ENCODE results near the gene CPSF7. TPM values are rescaled to one million over a fixed set of nuclear protein-coding genes. Genes with fewer than 3 reads are reported as not detected.
"Not testable (repeated sequence)": the region's sequence is repeated elsewhere in the genome, so short reads cannot be mapped to it uniquely, and the experiment has no call there.

Gene CPSF7
- total RNA-seq, 1 experiment from 2014 or later = 123 TPM

GRCh38 chr11:61439615-61440014 is 9.8 kb upstream of the CPSF7 start:
- no peak for TF ChIP-seq CTCF (IDR thresholded peaks at IDR 0.05; ENCODE audit: insufficient read depth in 1 of 2, low read depth in 1 of 2, low read length in 1 of 2, severe bottlenecking in 1 of 2, unreplicated experiment in 1 of 2)
- H3K9me3 ChIP-seq = no peaks in the 10 kb centered on the region
- intact Hi-C loops (cut with micrococcal nuclease; ENCODE audit: unreplicated experiment) = no loop called here
- H3K4me3 Mint-ChIP-seq (ENCODE audit: unreplicated experiment) = no peak overlapping the region
- peaks cover 7% of the 10 kb centered on the region; the same call in 1 of the 2 replicates for H3K36me3 ChIP-seq (ENCODE audit: control insufficient read depth, insufficient read depth, low read length)
- H3K4me1 ChIP-seq = peaks cover 12% of the 10 kb centered on the region
- no peaks in the 10 kb centered on the region for H3K27me3 ChIP-seq (replicated peaks; ENCODE audit: control insufficient read depth, insufficient read depth, low read length)
- DNase-seq = peak in 1 of 2 experiments; percentile 20
- H3K4me1 Mint-ChIP-seq (ENCODE audit: low read depth, unreplicated experiment) = peaks cover 14% of the 10 kb centered on the region
- H3K9me3 Mint-ChIP-seq (ENCODE audit: unreplicated experiment) = no peaks in the 10 kb centered on the region
- ChIA-PET POLR2A (interaction anchor here (1.1 kb wide), 1 partner anchor 10 kb away, joined by 4 read pairs; the partner anchor contains the start of genes CPSF7 and SDHAF2), CTCF (interaction anchor here (0.6 to 0.8 kb wide), 2 partner anchors 47 to 103 kb away, joined by 3 to 9 read pairs; partner anchors contain the start of gene TMEM216)
- peaks cover 93% of the 10 kb centered on the region for H3K36me3 Mint-ChIP-seq (ENCODE audit: insufficient read depth, unreplicated experiment)
- H3K27me3 Mint-ChIP-seq (ENCODE audit: insufficient read depth, unreplicated experiment) = no peaks in the 10 kb centered on the region
- no TSS peak for BruUV-seq (replicated peaks)
- no peak overlapping the region for H3K4me3 ChIP-seq (ENCODE audit: low read depth, low read length)
- peak overlapping the region; percentile 13 for H3K27ac Mint-ChIP-seq (ENCODE audit: unreplicated experiment)

- Mint-ChIP-seq H3K9me3 (ENCODE audit: unreplicated experiment) (no peaks in the 10 kb centered on the region), H3K27me3 (ENCODE audit: insufficient read depth, unreplicated experiment) (no peaks in the 10 kb centered on the region), H3K4me3 (ENCODE audit: unreplicated experiment) (no peak overlapping the region), H3K27ac (ENCODE audit: unreplicated experiment) (no peak overlapping the region), H3K36me3 (ENCODE audit: insufficient read depth, unreplicated experiment) (peaks cover 92% of the 10 kb centered on the region), H3K4me1 (ENCODE audit: low read depth, unreplicated experiment) (peaks cover 14% of the 10 kb centered on the region)
- H3K27me3 ChIP-seq (replicated peaks; ENCODE audit: control insufficient read depth, insufficient read depth, low read length) = no peaks in the 10 kb centered on the region
- H3K9me3 ChIP-seq = no peaks in the 10 kb centered on the region
- H3K4me1 ChIP-seq = peaks cover 12% of the 10 kb centered on the region
- ChIA-PET POLR2A (no interaction called here), CTCF (no interaction called here)
- DNase-seq = no peak
- H3K36me3 ChIP-seq (ENCODE audit: control insufficient read depth, insufficient read depth, low read length) = peaks cover 6% of the 10 kb centered on the region; the same call in 1 of the 2 replicates
- intact Hi-C loops (cut with micrococcal nuclease; ENCODE audit: unreplicated experiment) = no loop called here
- BruUV-seq (replicated peaks) = no TSS peak
- H3K4me3 ChIP-seq (ENCODE audit: low read depth, low read length) = no peak overlapping the region
- no peak for TF ChIP-seq CTCF (IDR thresholded peaks at IDR 0.05; ENCODE audit: insufficient read depth in 1 of 2, low read depth in 1 of 2, low read length in 1 of 2, severe bottlenecking in 1 of 2, unreplicated experiment in 1 of 2)
Observed at GRCh38 chr11:61437496-61437895, 7.7 kb upstream of the CPSF7 start.

GRCh38 chr11:61430839-61431238 is 1.1 kb upstream of the CPSF7 start:
- intact Hi-C loops (cut with micrococcal nuclease; ENCODE audit: unreplicated experiment); BruUV-seq (replicated peaks); H3K9me3 ChIP-seq; H3K9me3 Mint-ChIP-seq (ENCODE audit: unreplicated experiment); H3K36me3 ChIP-seq (ENCODE audit: control insufficient read depth, insufficient read depth, low read length); H3K27me3 Mint-ChIP-seq (ENCODE audit: insufficient read depth, unreplicated experiment); H3K4me1 ChIP-seq; CTCF ChIA-PET; POLR2A ChIA-PET; DNase-seq; H3K27me3 ChIP-seq (replicated peaks; ENCODE audit: control insufficient read depth, insufficient read depth, low read length): not testable (repeated sequence)
- H3K36me3 Mint-ChIP-seq (ENCODE audit: insufficient read depth, unreplicated experiment) = peaks cover 73% of the 10 kb centered on the region
- H3K4me1 Mint-ChIP-seq (ENCODE audit: low read depth, unreplicated experiment) = peaks cover 12% of the 10 kb centered on the region
- peak overlapping the region; percentile 92 for H3K4me3 Mint-ChIP-seq (ENCODE audit: unreplicated experiment)
- H3K4me3 ChIP-seq (ENCODE audit: low read depth, low read length) = peak overlapping the region; percentile 67
- H3K27ac Mint-ChIP-seq (ENCODE audit: unreplicated experiment) = peak overlapping the region; percentile 98

Data from Caco-2 (cell line).